GM19455 (cell line): ENCODE measurements around the gene P3H4.

Source experiments
- ATAC-seq: cut with Tn5 transposase; IDR thresholded peaks from one replicate; pipeline ENCODE4 v1.9.1; 2021; ENCODE audit not compliant: unreplicated experiment

P3H4 gene

GRCh38 chr17:41822216-41823140 is 10.7 kb upstream of the P3H4 start:
- ATAC-seq: no peak

GRCh38 chr17:41821776-41822175 is 10.0 kb upstream of the P3H4 start:
- no peak for ATAC-seq

GRCh38 chr17:41818024-41818423 is 6.3 kb upstream of the P3H4 start:
- no peak for ATAC-seq

GRCh38 chr17:41816637-41817320 is 5.0 kb upstream of the P3H4 start:
- ATAC-seq: no peak

- ATAC-seq: no peak
These were observed 2.4 kb upstream of the P3H4 start for GRCh38 chr17:41814195-41814594.

GRCh38 chr17:41813699-41814124 is 2.0 kb upstream of the P3H4 start:
- ATAC-seq: no peak

GRCh38 chr17:41813152-41813680 is 1.5 kb upstream of the P3H4 start:
- no peak for ATAC-seq

- ATAC-seq: no peak
These were observed 817 bp upstream of the P3H4 start, which contains the start of gene FKBP10 for GRCh38 chr17:41812381-41813151. Gene FKBP10 (plus strand): TSS chr17:41813004. CDS start chr17:41813035, 31 bp downstream.

GRCh38 chr17:41810659-41811548 is 845 bp downstream of the P3H4 start:
- ATAC-seq: no peak

- ATAC-seq: no peak
These were observed 4.9 kb downstream of the P3H4 start for GRCh38 chr17:41806685-41807445.

- ATAC-seq: no peak
These were observed 8.4 kb downstream of the P3H4 start for GRCh38 chr17:41803049-41804020.

GRCh38 chr17:41801374-41802271 is 10.1 kb downstream of the P3H4 start:
- ATAC-seq: no peak

GRCh38 chr17:41800601-41801373 is 11.0 kb downstream of the P3H4 start:
- no peak for ATAC-seq

- ATAC-seq: no peak
These were observed 12.4 kb downstream of the P3H4 start for GRCh38 chr17:41799366-41799765.

- ATAC-seq: no peak
These were observed 14.4 kb downstream of the P3H4 start for GRCh38 chr17:41797377-41797776.

- no peak for ATAC-seq
These were observed 15.4 kb downstream of the P3H4 start for GRCh38 chr17:41796121-41796895.
